Erythroblast (primary cell): ENCODE measurements around the gene GPR50.

Source experiments
- DNase-seq, 2 experiments: peaks; one replicate each; lab custom pipeline; 2025; lab: John Stamatoyannopoulos, UW
- GATA1 ChIP-seq: IDR thresholded peaks from 2 replicates; pipeline ENCODE4 v1.6.1; 2011; ENCODE audit warnings: low read depth, mild to moderate bottlenecking, control low read depth, low read length, moderate library complexity
- POLR2A ChIP-seq: IDR thresholded peaks from 2 replicates; pipeline ENCODE4 v1.6.1; 2011; ENCODE audit warnings: mild to moderate bottlenecking, low read length

Gene GPR50

GRCh38 chrX:151176231-151176750 is at the start of gene GPR50:
Gene GPR50, plus strand, starts transcription at chrX:151176584. Its CDS starts 138 bp downstream, at chrX:151176722.
- TF ChIP-seq POLR2A (no peak), GATA1 (no peak)
- no peak for DNase-seq

DNA sequence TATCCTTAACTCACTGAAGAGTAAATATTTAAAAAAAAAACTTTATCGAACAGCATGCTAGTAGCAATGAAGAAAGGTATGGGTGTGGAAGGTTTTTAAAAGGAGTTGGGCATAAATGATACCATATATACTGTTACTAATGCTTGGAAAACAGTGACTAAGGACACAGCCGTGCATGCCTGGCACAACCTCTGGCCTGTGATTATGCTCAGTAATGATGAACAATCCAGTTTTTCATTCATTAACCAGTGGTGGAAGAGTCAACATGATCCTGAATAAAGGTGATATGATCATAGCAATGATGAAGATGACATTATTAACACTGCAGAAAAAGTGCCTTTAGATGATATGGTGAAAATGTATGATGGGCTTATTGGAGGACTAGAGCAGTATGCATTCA is 43.9 kb upstream of the GPR50 start:
- no peak for DNase-seq
- TF ChIP-seq GATA1: no peak
- no peak for TF ChIP-seq POLR2A

DNA sequence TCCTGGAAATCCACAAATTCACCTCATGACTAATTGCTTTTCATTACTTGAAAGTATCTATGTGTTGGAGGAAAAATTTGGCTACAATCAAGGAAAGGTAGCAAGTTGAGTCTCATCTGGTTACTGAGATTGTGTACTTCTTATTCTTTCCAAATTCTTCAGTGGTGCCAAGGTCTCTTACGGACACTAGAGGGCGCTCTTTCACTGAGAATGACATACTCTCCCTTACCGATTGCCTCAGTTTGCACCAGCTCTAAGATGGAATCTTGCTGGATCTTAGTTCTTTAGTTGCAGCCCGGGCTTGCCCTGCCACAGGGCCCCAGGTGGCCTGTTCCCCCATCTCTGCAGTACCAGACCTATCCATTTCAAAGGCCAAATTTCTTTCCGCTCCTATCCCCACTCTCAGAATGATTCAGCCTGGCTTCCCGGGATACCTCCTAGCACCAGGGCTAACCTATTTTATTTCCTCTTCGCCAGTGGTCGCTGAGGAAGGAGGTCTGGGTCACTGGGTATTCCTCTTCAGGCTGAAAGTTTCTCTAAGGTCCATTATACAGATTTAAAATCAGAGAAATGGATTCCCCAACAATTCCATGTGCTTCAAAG is 24.6 kb upstream of the GPR50 start:
- TF ChIP-seq POLR2A (no peak), GATA1 (no peak)
- DNase-seq: peak; percentile 48 to 79

DNA sequence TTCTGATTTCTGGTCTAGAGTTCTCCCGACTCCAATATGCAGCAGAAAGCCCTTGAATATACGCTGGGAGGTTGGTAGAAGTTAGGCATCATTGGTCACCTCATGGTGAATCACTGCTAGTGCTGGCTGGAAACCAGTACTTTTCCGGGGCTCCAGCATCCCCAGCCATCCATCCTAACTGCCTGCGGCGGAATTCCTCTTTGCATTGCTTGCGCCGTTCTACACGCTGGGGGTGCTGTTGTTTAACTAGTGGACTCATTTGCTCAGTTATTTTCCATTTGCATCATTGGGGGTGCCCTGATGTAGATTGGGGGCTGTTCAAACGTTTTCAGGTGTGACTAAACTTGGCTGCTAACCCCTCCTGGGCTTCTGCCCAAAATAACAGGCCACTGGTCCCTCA is 23.3 kb upstream of the GPR50 start:
- peak in 1 of 2 experiments; percentile 0 for DNase-seq

DNA sequence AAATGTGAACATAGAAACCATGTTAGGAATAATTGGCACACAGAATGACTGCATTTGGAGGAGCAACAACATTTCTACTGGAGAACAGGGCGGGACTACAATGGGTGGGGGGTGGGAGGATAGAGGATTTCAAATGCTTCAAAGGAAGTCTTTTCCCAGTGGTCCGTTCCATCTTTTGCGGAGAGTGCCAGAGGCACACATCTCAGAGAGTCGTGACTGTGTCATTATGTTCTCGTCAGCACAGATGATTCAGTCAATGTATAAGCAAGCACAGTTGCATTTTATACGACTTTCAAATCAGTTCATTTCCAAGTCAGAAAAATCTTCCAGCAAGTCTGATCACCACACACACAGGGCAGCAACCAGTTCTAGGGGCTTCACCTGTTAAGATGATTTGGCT is 22.7 kb upstream of the GPR50 start:
- no peak for DNase-seq

More for the DNA sequence above, 23.3 kb upstream of the GPR50 start:
- TF ChIP-seq POLR2A (no peak), GATA1 (no peak)

GRCh38 chrX:151155234-151155633 is 21.1 kb upstream of the GPR50 start:
- no peak for DNase-seq
- no peak for TF ChIP-seq POLR2A
- no peak for TF ChIP-seq GATA1

More for the DNA sequence above, 22.7 kb upstream of the GPR50 start:
- no peak for TF ChIP-seq POLR2A
- no peak for TF ChIP-seq GATA1

DNA sequence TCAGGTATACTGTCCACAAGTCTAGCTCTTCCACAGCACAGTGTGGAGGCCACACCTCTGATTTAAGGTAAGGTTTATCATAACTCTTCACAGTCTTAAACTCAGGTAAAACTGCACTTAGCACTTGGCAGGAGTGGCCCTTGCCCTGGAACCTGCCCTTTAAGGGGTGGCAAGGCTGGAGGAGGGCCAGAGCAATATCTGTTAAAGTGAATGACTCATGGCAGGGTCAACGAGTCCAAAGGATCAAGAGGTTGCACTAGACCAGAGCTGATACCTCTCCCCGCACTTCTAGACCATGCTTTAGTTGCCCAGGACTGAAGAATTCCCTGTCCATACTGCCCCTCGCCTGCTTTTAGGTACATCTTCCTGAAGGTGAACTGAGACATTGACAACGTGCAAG is 14.7 kb upstream of the GPR50 start:
- DNase-seq: no peak
- TF ChIP-seq GATA1 (no peak), POLR2A (no peak)

GRCh38 chrX:151167791-151168345 is 8.5 kb upstream of the GPR50 start:
- DNase-seq: no peak
- TF ChIP-seq POLR2A (no peak), GATA1 (no peak)

DNA sequence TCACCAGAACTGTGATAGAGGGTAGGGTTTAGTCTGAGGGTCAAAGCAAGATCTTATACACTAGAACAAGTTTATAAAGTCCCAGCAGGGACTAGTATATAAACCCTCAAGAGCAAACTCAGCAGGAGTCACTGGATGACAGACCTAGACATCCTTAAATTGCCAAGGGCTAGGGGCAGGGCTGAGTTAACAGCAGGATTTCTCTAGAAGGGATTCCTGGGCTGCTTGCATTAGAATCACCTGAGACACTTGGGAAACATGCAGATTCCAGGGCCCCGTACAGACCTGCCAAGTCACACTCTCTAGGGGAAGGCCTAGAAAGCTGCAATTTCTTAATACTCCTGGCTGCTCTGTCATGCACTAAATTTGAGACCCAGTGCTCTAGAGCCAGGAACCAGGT is 6.6 kb upstream of the GPR50 start:
- TF ChIP-seq GATA1 (no peak), POLR2A (no peak)
- no peak for DNase-seq

DNA sequence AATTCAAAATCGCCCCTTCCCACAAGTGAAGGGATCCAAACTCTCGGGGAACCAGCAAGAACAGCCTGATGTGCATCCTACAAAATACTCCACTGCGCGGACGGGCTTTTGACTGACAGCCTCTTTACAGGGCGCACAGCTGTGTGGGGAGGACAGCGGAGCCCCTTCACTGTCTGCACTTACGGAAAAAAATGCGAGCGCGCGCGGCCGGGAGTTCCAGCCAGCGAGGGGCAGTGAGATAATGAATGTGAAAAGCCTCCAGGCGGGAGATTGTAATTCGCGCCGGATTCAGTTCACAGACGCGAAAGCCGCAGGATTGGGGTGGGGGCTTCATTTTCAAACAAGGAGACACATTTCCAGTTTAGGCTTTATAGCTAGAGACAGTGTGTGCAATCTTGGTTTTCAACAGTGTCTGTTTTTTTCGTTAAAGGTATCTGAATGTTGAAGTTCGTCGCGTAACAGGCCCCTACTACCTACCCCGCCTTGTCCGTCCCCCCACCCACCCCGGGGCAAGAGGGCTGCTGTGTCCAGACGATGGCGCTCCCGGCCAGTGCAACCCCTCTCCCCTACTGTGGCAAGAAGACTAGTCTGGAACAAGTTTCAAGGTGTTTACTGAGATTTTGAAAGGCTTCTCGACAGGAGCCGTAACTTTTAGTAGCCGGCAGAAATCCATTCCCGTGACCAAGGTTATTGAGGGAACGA is 1.7 kb upstream of the GPR50 start:
- TF ChIP-seq GATA1 (no peak), POLR2A (no peak)
- no peak for DNase-seq

DNA sequence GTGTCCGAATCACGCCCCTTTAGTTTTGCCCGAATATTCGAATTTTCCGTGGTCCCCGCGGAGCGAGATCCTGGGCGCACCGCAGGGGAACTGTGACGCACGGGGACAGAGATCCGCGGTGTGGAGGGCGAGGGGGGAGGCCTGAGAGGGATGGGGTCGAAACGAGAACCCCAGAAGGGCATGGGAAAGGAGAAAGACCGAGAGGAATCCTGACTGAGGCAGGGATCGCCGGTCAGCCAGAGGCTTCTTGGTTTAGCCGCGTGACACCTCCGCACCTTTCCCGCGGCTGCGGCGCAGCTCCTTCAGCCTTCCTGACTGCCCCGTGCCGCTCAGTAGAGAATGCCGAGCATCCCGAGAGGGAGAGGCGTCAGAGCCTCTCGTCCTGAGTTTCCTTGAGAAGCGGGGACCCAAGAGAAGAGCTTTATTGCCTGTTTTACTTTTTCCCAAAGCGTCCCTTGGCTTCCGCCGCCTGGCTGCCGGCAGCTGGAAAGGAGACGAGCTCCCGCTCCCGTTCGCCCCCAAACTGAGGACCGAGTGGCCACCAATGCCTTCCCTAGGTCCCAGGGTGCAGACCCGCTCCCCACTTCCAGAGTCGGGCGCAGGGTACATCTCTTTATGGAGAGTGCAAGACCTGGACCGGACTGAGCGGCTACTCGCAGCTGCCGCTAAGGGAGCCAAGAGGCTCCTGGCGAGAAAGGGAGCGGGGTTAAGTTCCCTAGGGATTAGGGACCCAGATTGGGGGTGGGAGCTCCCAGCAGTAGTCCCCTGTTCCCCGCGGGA is 911 bp upstream of the GPR50 start:
- TF ChIP-seq GATA1: no peak
- no peak for TF ChIP-seq POLR2A
- DNase-seq: no peak

- DNase-seq: no peak
- no peak for TF ChIP-seq POLR2A
- no peak for TF ChIP-seq GATA1
Observed at GRCh38 chrX:151177141-151178027, 1.0 kb downstream of the GPR50 start.
